Epithelial cell of proximal tubule (primary cell): ENCODE data around the gene TANGO6. TPM values are rescaled to one million over a fixed set of nuclear protein-coding genes. Genes with fewer than 3 reads are reported as not detected.

ENCODE experiments used
- DNase-seq: peaks from one replicate; pipeline ENCODE4 v3.0.0-alpha.2; 2011; ENCODE audit warnings: low read depth
- H3K4me3 ChIP-seq: 2 replicates; pipeline ENCODE4 v1.5.1; 2011; ENCODE audit warnings: low read depth, mild to moderate bottlenecking, low read length
- total RNA-seq: library from RNA; depleted of rRNA; stranded (reverse); fragments of >200 nt; gene quantifications from 2 replicates; pipeline ENCODE4 v1.2.3, GENCODE V29; 2015
- TF ChIP-seq, protein P1 (sequence below): conservative IDR thresholded peaks from 2 replicates; pipeline ENCODE4 v1.5.1; 2012; ENCODE audit warnings: low read depth, mild to moderate bottlenecking, low read length

The TANGO6 gene
- total RNA-seq, 1 donor from 2014 or later: 20.0 TPM

DNA sequence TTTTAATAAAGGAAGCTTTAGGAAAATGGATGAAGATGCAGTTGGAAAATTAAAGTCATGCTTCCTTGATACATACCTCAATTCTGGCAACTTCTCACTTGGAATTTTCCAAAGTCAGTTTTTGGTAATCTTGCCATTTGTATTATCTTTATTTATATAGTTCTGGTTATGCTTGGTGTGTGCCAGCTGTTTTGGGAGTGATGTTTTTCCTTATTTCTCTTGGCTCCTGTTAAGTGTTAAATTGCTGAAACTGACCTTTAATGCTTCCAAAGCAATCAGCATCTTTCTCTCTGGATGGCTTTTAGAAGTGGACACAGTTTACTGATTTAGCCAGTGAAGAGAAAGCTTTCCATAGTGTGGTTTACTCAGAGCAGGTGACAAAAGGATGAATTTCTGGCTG, 192.0 kb downstream of the TANGO6 start:
- no peak for DNase-seq
- no peak overlapping the region for H3K4me3 ChIP-seq
- TF ChIP-seq, protein P1, sequence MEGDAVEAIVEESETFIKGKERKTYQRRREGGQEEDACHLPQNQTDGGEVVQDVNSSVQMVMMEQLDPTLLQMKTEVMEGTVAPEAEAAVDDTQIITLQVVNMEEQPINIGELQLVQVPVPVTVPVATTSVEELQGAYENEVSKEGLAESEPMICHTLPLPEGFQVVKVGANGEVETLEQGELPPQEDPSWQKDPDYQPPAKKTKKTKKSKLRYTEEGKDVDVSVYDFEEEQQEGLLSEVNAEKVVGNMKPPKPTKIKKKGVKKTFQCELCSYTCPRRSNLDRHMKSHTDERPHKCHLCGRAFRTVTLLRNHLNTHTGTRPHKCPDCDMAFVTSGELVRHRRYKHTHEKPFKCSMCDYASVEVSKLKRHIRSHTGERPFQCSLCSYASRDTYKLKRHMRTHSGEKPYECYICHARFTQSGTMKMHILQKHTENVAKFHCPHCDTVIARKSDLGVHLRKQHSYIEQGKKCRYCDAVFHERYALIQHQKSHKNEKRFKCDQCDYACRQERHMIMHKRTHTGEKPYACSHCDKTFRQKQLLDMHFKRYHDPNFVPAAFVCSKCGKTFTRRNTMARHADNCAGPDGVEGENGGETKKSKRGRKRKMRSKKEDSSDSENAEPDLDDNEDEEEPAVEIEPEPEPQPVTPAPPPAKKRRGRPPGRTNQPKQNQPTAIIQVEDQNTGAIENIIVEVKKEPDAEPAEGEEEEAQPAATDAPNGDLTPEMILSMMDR: no peak

GRCh38 chr16:69036399-69037091, 193.2 kb downstream of the TANGO6 start:
- no peak overlapping the region for H3K4me3 ChIP-seq
- TF ChIP-seq, protein P1: no peak
- no peak for DNase-seq

GRCh38 chr16:69037373-69038160, 194.2 kb downstream of the TANGO6 start:
- TF ChIP-seq, protein P1: no peak
- no peak for DNase-seq
- H3K4me3 ChIP-seq: no peak overlapping the region

DNA sequence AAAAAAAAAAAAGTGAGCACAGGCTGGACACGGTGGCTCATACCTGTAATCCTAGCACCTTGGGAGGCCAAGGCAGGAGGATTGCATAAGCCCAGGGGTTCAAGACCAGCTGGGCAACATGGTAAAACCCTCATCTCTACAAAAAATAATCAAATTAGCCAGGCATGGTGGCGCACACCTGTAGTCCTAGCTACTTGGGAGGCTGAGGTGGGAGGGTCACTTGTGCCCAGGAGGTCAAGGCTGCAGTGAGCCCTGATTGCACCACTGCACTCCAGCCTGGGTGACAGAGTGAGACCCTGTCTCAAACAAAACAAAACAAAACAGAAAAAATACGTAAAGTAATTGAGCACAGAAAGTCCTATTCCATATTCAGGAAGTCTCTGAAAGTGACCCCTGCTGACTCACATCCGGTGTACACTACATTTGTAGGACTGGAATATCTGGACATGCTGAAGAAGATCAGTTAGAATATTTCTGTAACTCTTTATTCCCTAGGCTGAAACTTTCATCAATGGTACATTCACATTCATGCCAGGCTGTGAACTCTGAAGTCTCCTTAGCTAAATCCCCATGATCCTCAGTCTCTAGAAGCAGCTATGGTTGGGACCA, 196.1 kb downstream of the TANGO6 start:
- H3K4me3 ChIP-seq: no peak overlapping the region
- TF ChIP-seq, protein P1: no peak
- no peak for DNase-seq

DNA sequence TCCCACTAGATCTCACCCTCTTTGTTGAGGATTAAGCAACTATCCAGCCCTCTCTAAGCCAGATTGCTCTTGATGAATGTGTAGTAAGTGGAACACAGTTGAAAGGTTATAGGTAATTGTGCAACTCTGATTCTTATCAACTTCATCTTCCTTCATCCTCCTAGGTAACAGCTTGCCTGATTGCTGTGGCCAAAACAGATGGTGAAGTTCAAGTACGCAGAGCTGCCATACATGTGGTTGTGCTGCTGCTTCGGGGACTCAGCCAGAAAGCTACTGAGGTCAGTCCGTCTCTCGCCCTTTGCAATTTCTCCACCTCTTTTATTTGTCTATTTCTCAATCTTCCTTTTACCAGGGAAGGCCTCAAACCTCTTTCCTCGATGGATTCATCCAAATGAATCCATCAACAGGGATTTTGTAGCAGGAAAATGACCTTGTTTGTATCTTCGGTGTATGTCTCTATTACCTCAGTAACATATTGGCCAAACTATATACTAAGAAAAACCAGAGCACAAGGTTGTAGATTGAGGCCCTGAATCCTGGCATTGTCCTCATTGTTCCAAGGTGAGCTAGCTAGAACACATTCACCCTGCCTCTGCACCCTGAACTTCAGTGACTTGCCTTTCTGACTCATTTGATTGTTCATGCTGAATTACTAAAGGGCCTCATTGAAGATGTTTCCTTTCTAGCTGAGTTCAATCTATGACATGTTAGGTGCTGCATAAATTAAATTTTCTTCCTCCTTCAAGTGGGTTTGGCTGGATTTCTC, 197.0 kb downstream of the TANGO6 start:
- TF ChIP-seq, protein P1: no peak
- no peak overlapping the region for H3K4me3 ChIP-seq
- DNase-seq: no peak

- DNase-seq: no peak
- no peak overlapping the region for H3K4me3 ChIP-seq
- TF ChIP-seq, protein P1: no peak
Observed at GRCh38 chr16:69048328-69049120, 205.2 kb downstream of the TANGO6 start.
